Activated CD4-positive, alpha-beta memory T cell treated with anti-CD3 and anti-CD28 coated beads, Interleukin-2, amount 10 ng/mL, durations not matched to agents 7 days and 5 days (primary cell): ENCODE data around the gene ADGRG1. TPM values are rescaled to one million over a fixed set of nuclear protein-coding genes. Genes with fewer than 3 reads are reported as not detected.

Experiments used
- CTCF ChIA-PET: fragments of 350-600 bp; sonication (Branson Sonifier 250); formaldehyde crosslinking; loops from one replicate; lab custom pipeline; 2021; ENCODE audit warnings: antibody characterized with exemption, inconsistent platforms; lab: Charles Lee
- POLR2A ChIA-PET: fragments of 350-600 bp; sonication (Branson Sonifier 250); formaldehyde crosslinking; loops from one replicate; lab custom pipeline; 2021; ENCODE audit warnings: antibody characterized with exemption; lab: Charles Lee
- DNase-seq: peaks from one replicate; pipeline ENCODE4 v3.0.0-alpha.2; 2020
- H3K27ac Mint-ChIP-seq: one replicate; pipeline ENCODE4 v1.8.0; 2021; ENCODE audit warnings: mild to moderate bottlenecking, mixed read lengths
- H3K27me3 Mint-ChIP-seq: one replicate; pipeline ENCODE4 v1.8.0; 2021; ENCODE audit warnings: mixed read lengths
- H3K36me3 Mint-ChIP-seq: one replicate; pipeline ENCODE4 v1.8.0; 2021; ENCODE audit warnings: low read depth, mixed read lengths
- H3K4me1 Mint-ChIP-seq: one replicate; pipeline ENCODE4 v1.8.0; 2021; ENCODE audit warnings: mixed read lengths
- H3K4me3 Mint-ChIP-seq: one replicate; pipeline ENCODE4 v1.8.0; 2021; ENCODE audit warnings: mild to moderate bottlenecking, mixed read lengths
- H3K9me3 Mint-ChIP-seq: one replicate; pipeline ENCODE4 v1.8.0; 2021; ENCODE audit warnings: mixed read lengths
- total RNA-seq, 2 experiments: library from RNA; stranded (reverse); gene quantifications; one replicate each; pipeline ENCODE4 v1.2.3, GENCODE V29; 2021

Gene ADGRG1
- total RNA-seq, 2 experiments from 2014 or later: 7.4 to 8.3 TPM

- H3K4me1 Mint-ChIP-seq: peaks cover 2% of the 10 kb centered on the region
- ChIA-PET CTCF (no interaction called here), POLR2A (no interaction called here)
- no peaks in the 10 kb centered on the region for H3K9me3 Mint-ChIP-seq
- H3K27me3 Mint-ChIP-seq: peaks cover 10% of the 10 kb centered on the region
- H3K27ac Mint-ChIP-seq: no peak overlapping the region
- H3K4me3 Mint-ChIP-seq: no peak overlapping the region
- H3K36me3 Mint-ChIP-seq: no peaks in the 10 kb centered on the region
- no peak for DNase-seq
These were observed 72.5 kb downstream of the ADGRG1 start for GRCh38 chr16:57700781-57701551.

- Mint-ChIP-seq H3K9me3 (no peaks in the 10 kb centered on the region), H3K27ac (no peak overlapping the region), H3K27me3 (peaks cover 11% of the 10 kb centered on the region), H3K4me3 (no peak overlapping the region), H3K4me1 (peaks cover 2% of the 10 kb centered on the region), H3K36me3 (no peaks in the 10 kb centered on the region)
- POLR2A ChIA-PET: no interaction called here
- CTCF ChIA-PET: interaction anchor here (0.5 to 1.1 kb wide), 2 partner anchors 11 to 12 kb away, joined by 3 to 4 read pairs; no protein-coding TSS in a partner anchor
- no peak for DNase-seq
These were observed 73.4 kb downstream of the ADGRG1 start for GRCh38 chr16:57701759-57702371.

GRCh38 chr16:57703416-57704010 lies 75.1 kb downstream of the ADGRG1 start:
- no peak for DNase-seq
- POLR2A ChIA-PET: no interaction called here
- CTCF ChIA-PET: interaction anchor here (1.1 kb wide), 1 partner anchor 14 kb away, joined by 3 read pairs; no protein-coding TSS in a partner anchor
- Mint-ChIP-seq H3K36me3 (no peaks in the 10 kb centered on the region), H3K4me3 (no peak overlapping the region), H3K9me3 (no peaks in the 10 kb centered on the region), H3K27me3 (peaks cover 22% of the 10 kb centered on the region), H3K27ac (no peak overlapping the region), H3K4me1 (peaks cover 2% of the 10 kb centered on the region)

GRCh38 chr16:57704011-57704904 lies 75.8 kb downstream of the ADGRG1 start:
- Mint-ChIP-seq H3K4me3 (no peak overlapping the region), H3K27me3 (peaks cover 24% of the 10 kb centered on the region), H3K27ac (no peak overlapping the region), H3K9me3 (no peaks in the 10 kb centered on the region), H3K36me3 (no peaks in the 10 kb centered on the region), H3K4me1 (peaks cover 2% of the 10 kb centered on the region)
- POLR2A ChIA-PET: no interaction called here
- CTCF ChIA-PET: no interaction called here
- DNase-seq: no peak

- CTCF ChIA-PET: no interaction called here
- Mint-ChIP-seq H3K27me3 (peaks cover 26% of the 10 kb centered on the region), H3K36me3 (no peaks in the 10 kb centered on the region), H3K9me3 (no peaks in the 10 kb centered on the region), H3K27ac (no peak overlapping the region), H3K4me3 (no peak overlapping the region), H3K4me1 (peaks cover 2% of the 10 kb centered on the region)
- no peak for DNase-seq
- POLR2A ChIA-PET: no interaction called here
These were observed 76.7 kb downstream of the ADGRG1 start for GRCh38 chr16:57704905-57705852.

GRCh38 chr16:57706717-57707116 lies 78.3 kb downstream of the ADGRG1 start:
- Mint-ChIP-seq H3K36me3 (no peaks in the 10 kb centered on the region), H3K4me1 (peaks cover 2% of the 10 kb centered on the region), H3K27ac (no peak overlapping the region), H3K27me3 (peaks cover 40% of the 10 kb centered on the region), H3K4me3 (no peak overlapping the region), H3K9me3 (no peaks in the 10 kb centered on the region)
- DNase-seq: no peak
- ChIA-PET POLR2A (interaction anchor here (1.1 kb wide), 1 partner anchor 22 kb away, joined by 4 read pairs; no protein-coding TSS in a partner anchor), CTCF (no interaction called here)

- Mint-ChIP-seq H3K4me1 (peaks cover 2% of the 10 kb centered on the region), H3K36me3 (no peaks in the 10 kb centered on the region), H3K27ac (no peak overlapping the region), H3K9me3 (no peaks in the 10 kb centered on the region), H3K4me3 (no peak overlapping the region), H3K27me3 (peaks cover 44% of the 10 kb centered on the region)
- ChIA-PET CTCF (no interaction called here), POLR2A (interaction anchor here (1.1 kb wide), 1 partner anchor 23 kb away, joined by 4 read pairs; no protein-coding TSS in a partner anchor)
- no peak for DNase-seq
These were observed 78.9 kb downstream of the ADGRG1 start for GRCh38 chr16:57707331-57707730.

GRCh38 chr16:57708168-57708567 lies 79.7 kb downstream of the ADGRG1 start:
- POLR2A ChIA-PET: no interaction called here
- CTCF ChIA-PET: interaction anchor here (0.7 kb wide), 1 partner anchor 60 kb away, joined by 4 read pairs; no protein-coding TSS in a partner anchor
- Mint-ChIP-seq H3K4me3 (no peak overlapping the region), H3K27me3 (peaks cover 51% of the 10 kb centered on the region), H3K36me3 (no peaks in the 10 kb centered on the region), H3K4me1 (peaks cover 4% of the 10 kb centered on the region), H3K9me3 (no peaks in the 10 kb centered on the region), H3K27ac (no peak overlapping the region)
- no peak for DNase-seq

- CTCF ChIA-PET: no interaction called here
These were observed 81.2 kb downstream of the ADGRG1 start for GRCh38 chr16:57709663-57710062.

GRCh38 chr16:57711346-57711745 lies 82.9 kb downstream of the ADGRG1 start:
- no peaks in the 10 kb centered on the region for H3K9me3 Mint-ChIP-seq
- POLR2A ChIA-PET: interaction anchor here (0.5 kb wide), 1 partner anchor 1221 kb away, joined by 3 read pairs; no protein-coding TSS in a partner anchor
- H3K27me3 Mint-ChIP-seq: peaks cover 54% of the 10 kb centered on the region
- no peak overlapping the region for H3K27ac Mint-ChIP-seq
- no peaks in the 10 kb centered on the region for H3K36me3 Mint-ChIP-seq
- H3K4me3 Mint-ChIP-seq: no peak overlapping the region
- CTCF ChIA-PET: no interaction called here
- no peak for DNase-seq
- peaks cover 2% of the 10 kb centered on the region for H3K4me1 Mint-ChIP-seq

More at GRCh38 chr16:57709663-57710062, 81.2 kb downstream of the ADGRG1 start:
- Mint-ChIP-seq H3K4me1 (peaks cover 2% of the 10 kb centered on the region), H3K9me3 (no peaks in the 10 kb centered on the region), H3K36me3 (no peaks in the 10 kb centered on the region), H3K27ac (no peak overlapping the region), H3K4me3 (no peak overlapping the region), H3K27me3 (peaks cover 48% of the 10 kb centered on the region)
- DNase-seq: no peak
- POLR2A ChIA-PET: no interaction called here

GRCh38 chr16:57711993-57712392 lies 83.6 kb downstream of the ADGRG1 start:
- peaks cover 2% of the 10 kb centered on the region for H3K4me1 Mint-ChIP-seq
- H3K27me3 Mint-ChIP-seq: peaks cover 52% of the 10 kb centered on the region
- CTCF ChIA-PET: interaction anchor here (1.4 kb wide), 1 partner anchor 135 kb away, joined by 3 read pairs; no protein-coding TSS in a partner anchor

More at GRCh38 chr16:57711993-57712392, 83.6 kb downstream of the ADGRG1 start:
- Mint-ChIP-seq H3K4me3 (no peak overlapping the region), H3K27ac (no peak overlapping the region), H3K9me3 (no peaks in the 10 kb centered on the region), H3K36me3 (no peaks in the 10 kb centered on the region)
- DNase-seq: no peak
- POLR2A ChIA-PET: no interaction called here
